GM10248 (cell line): ENCODE data around the gene IGFBP4.
"Not testable (repeated sequence)": the region's sequence is repeated elsewhere in the genome, so short reads cannot be mapped to it uniquely, and the experiment has no call there.

Source experiments
- CTCF ChIA-PET: fragments of 300-600 bp; sonication (Branson Sonifier 250); formaldehyde crosslinking; extraction: SDS; loops from one replicate; lab custom pipeline; 2021; ENCODE audit warnings: antibody characterized with exemption; lab: Yijun Ruan, JAX
- POLR2A ChIA-PET: fragments of 350-650 bp; sonication (Branson Sonifier 250); formaldehyde crosslinking; extraction: SDS; loops from one replicate; lab custom pipeline; 2020; ENCODE audit warnings: antibody characterized with exemption; lab: Yijun Ruan, JAX
- DNase-seq: peaks from one replicate; pipeline ENCODE4 v3.0.0; 2012; ENCODE audit errors: extremely low spot score
- CTCF ChIP-seq: IDR thresholded peaks from 2 replicates; pipeline ENCODE4 v1.5.1; 2012; ENCODE audit warnings: mild to moderate bottlenecking, low read depth; ENCODE audit errors: extremely low read depth, missing control alignments, control extremely low read depth

The IGFBP4 gene

DNA sequence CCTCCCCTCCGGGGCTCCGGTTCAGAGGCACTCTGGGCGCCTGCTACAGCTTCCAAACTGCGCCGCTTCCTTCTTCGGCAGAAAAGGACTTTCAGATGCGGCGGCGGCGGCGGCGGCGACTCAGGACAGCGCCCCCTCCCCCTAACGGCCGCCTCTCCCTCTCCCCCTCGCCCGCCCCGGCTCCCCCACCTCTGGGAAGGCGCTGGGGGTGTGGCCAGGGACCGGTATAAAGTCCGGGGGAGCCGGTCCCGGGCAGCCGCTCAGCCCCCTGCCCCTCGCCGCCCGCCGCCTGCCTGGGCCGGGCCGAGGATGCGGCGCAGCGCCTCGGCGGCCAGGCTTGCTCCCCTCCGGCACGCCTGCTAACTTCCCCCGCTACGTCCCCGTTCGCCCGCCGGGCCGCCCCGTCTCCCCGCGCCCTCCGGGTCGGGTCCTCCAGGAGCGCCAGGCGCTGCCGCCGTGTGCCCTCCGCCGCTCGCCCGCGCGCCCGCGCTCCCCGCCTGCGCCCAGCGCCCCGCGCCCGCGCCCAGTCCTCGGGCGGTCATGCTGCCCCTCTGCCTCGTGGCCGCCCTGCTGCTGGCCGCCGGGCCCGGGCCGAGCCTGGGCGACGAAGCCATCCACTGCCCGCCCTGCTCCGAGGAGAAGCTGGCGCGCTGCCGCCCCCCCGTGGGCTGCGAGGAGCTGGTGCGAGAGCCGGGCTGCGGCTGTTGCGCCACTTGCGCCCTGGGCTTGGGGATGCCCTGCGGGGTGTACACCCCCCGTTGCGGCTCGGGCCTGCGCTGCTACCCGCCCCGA, at the start of gene IGFBP4:
TSS of gene IGFBP4 (plus strand) at position 255 of the 792 bp plus-strand sequence. CDS start at position 541, 286 bp downstream.
- DNase-seq, result peak; percentile 81
- ChIA-PET POLR2A (interaction anchor here (0.8 kb wide), 1 partner anchor 111 kb away, joined by 3 read pairs; no protein-coding TSS in a partner anchor), CTCF (interaction anchor here (0.6 to 16.5 kb wide), 23 partner anchors 8 to 349 kb away, joined by 3 to 113 read pairs (median 4); partner anchors contain the start of gene TOP2A)
- TF ChIP-seq CTCF, result peak; percentile 82

- peak; percentile 31 for DNase-seq
- peak; percentile 38 for TF ChIP-seq CTCF
- CTCF ChIA-PET, result interaction anchor here (0.7 to 5.4 kb wide), 7 partner anchors 8 to 160 kb away, joined by 3 to 35 read pairs (median 5); no protein-coding TSS in a partner anchor
- POLR2A ChIA-PET, result no interaction called here
Measured at GRCh38 chr17:40399185-40399584, 44.1 kb upstream of the IGFBP4 start.

DNA sequence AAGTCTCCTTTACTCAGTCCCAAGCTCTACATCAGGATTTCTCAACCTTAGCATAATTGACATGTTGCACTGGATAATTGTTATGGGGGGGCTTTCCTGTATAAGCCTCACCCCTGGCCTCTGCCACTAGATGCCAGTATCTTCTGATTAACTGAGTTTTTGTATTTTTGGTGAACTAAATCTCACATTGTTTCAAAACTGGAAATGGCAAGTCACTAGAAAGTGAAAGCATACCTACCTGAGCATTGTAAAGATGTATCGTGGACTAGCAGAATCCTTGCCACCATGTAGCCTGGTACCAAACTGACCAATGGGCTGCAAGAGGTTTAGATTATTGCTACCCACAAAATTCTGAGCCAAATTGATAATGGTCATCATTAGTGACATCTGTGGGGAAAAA, 40.6 kb upstream of the IGFBP4 start:
- DNase-seq, result no peak
- ChIA-PET POLR2A (no interaction called here), CTCF (interaction anchor here (0.6 to 1.7 kb wide), 2 partner anchors 9 to 10 kb away, joined by 5 to 6 read pairs; no protein-coding TSS in a partner anchor)
- TF ChIP-seq CTCF, result no peak

- POLR2A ChIA-PET, result no interaction called here
- TF ChIP-seq CTCF, result no peak
- DNase-seq, result no peak
- CTCF ChIA-PET, result interaction anchor here (1.7 kb wide), 1 partner anchor 9 kb away, joined by 6 read pairs; no protein-coding TSS in a partner anchor
Measured at GRCh38 chr17:40404003-40404402, 39.2 kb upstream of the IGFBP4 start.

- ChIA-PET POLR2A (no interaction called here), CTCF (interaction anchor here (0.8 to 7.1 kb wide), 5 partner anchors 8 to 153 kb away, joined by 3 to 47 read pairs (median 4); partner anchors contain the start of gene IGFBP4)
- TF ChIP-seq CTCF, result no peak
- no peak for DNase-seq
Measured at GRCh38 chr17:40407460-40407859, 35.8 kb upstream of the IGFBP4 start.

GRCh38 chr17:40409540-40409939, 33.7 kb upstream of the IGFBP4 start:
- CTCF ChIA-PET, result interaction anchor here (1.3 to 7.1 kb wide), 5 partner anchors 8 to 124 kb away, joined by 3 to 47 read pairs (median 7); partner anchors contain the start of gene TOP2A
- POLR2A ChIA-PET, DNase-seq: not testable (repeated sequence)
